HG03097 (cell line): ENCODE results near the gene AZIN2.
"Not testable (repeated sequence)": the region's sequence is repeated elsewhere in the genome, so short reads cannot be mapped to it uniquely, and the experiment has no call there.

Experiments used
- ATAC-seq: cut with Tn5 transposase; IDR thresholded peaks from one replicate; pipeline ENCODE4 v1.9.1; 2021; ENCODE audit not compliant: unreplicated experiment, low FRiP score

The AZIN2 gene

DNA sequence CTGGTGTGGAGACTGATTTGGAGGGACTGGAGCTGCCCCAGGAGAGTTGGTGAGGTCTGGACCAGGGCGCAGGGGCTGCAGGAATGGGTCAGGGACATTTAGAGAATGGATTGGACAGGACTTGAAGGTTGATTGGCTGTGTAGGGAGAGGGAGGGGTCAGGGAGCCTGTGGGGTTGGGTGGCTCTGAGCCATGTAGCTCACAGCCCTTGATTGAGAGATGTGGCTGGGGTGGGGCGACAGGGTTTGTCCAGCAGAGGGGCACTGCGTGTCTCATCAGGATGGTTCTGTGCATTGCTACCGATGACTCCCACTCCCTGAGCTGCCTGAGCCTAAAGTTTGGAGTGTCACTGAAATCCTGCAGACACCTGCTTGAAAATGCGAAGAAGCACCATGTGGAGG is 12.1 kb downstream of the AZIN2 start:
- no peak for ATAC-seq

DNA sequence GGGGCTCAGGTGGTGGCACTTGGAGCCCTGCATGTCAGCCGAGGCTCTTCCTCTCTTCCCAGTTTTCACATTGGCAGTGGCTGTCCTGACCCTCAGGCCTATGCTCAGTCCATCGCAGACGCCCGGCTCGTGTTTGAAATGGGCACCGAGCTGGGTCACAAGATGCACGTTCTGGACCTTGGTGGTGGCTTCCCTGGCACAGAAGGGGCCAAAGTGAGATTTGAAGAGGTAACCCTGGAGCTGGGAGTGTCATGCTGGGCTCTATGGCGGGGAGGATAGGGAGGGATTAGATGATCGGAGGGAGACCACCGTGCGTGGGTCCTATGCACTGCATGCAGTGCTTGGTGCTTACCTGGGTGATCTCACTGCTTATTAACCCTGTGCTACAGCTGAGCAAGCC is 13.5 kb downstream of the AZIN2 start:
- ATAC-seq: no peak

DNA sequence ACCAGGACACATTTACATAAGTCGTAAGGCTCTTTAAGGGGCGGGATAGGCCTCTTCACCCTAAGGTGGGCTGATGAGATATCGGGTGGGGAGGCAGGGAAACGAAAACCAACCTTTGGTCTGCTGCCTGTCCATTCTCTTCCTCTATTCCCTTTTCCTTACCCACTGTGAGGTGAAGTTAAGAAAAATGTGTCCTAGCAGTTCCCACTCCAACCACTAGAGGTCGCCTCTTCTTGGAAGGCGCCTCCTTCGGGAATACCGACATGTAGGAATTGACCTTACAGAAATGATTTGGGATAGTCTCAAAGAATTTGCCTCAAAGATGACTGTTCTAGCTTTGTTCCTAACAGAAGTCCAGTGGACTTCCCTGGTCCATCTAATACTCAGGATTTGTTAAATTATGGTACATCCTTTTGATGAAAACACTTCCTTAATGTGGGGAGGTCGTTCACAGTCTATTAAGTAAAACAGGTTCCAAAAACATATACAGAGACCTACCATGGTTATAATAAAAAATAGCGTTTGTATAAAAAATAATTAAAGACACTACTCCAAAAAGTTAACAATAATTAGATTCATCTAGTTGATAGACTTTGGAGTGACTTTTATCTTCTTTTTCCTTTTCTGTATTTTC is 14.1 kb downstream of the AZIN2 start:
- ATAC-seq: no peak

DNA sequence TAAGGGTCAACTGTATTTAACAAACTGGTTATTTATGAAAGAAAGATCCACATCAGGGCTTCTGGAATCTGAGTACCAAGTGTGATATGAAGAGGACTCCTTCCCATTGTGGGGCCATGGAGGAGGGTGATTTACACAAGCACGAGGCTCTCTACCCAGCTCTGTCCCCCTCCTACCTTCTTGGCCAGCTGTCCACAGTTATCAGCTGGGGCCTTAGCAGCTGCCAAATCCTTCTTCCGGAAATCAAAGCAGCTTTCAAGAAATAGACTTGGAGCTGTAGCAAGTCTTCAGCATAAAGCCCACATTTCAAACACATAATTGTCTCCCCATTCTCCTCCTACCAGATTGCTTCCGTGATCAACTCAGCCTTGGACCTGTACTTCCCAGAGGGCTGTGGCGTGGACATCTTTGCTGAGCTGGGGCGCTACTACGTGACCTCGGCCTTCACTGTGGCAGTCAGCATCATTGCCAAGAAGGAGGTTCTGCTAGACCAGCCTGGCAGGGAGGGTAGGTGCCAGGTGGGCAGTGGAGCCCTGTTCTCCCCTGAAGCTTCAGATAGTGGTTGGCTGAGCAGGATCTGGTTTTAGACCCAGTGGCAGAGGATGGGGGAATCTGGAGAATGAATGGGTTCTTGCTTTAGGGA is 15.5 kb downstream of the AZIN2 start:
- ATAC-seq: no peak

DNA sequence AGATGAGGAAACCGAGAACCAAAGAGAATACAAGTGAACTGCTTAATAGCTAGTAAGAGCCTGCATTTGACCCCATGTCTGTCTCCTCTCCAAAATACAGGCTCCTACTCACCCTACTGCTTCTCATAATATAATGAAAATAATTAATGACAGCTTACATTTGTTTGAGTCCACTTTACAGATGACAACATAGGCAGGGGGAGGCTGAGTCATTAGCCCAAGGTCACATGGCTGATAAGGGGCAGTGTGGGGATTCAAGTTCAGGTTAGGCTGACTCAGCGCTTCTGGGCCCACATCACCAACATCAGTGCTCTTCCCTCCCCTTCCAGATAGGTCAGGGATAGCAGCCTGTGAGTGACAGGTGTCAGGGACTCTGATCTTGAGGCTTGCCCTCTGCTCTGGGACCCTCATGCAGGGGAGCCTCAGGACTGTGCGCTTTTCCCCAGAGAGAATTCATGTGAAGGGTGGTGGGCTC is 16.2 kb downstream of the AZIN2 start:
- no peak for ATAC-seq

DNA sequence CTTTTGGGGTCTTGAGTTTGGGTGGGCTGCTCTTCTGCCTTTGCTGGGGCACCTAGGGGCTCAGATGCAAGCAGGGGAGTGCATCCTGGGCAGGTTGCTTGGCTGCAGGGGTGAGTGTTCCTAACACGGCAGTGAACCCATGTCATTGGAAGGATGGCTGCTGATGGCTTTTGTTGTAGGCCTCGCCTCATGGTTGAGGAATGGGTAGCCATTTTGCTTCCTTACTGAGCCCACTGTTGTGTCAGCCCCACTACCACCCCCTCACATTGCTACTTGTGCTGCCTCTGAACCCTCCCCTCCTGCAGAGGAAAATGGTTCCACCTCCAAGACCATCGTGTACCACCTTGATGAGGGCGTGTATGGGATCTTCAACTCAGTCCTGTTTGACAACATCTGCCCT is 16.8 kb downstream of the AZIN2 start:
- no peak for ATAC-seq

GRCh38 chr1:33098371-33098770 is 17.4 kb downstream of the AZIN2 start:
- ATAC-seq: no peak

DNA sequence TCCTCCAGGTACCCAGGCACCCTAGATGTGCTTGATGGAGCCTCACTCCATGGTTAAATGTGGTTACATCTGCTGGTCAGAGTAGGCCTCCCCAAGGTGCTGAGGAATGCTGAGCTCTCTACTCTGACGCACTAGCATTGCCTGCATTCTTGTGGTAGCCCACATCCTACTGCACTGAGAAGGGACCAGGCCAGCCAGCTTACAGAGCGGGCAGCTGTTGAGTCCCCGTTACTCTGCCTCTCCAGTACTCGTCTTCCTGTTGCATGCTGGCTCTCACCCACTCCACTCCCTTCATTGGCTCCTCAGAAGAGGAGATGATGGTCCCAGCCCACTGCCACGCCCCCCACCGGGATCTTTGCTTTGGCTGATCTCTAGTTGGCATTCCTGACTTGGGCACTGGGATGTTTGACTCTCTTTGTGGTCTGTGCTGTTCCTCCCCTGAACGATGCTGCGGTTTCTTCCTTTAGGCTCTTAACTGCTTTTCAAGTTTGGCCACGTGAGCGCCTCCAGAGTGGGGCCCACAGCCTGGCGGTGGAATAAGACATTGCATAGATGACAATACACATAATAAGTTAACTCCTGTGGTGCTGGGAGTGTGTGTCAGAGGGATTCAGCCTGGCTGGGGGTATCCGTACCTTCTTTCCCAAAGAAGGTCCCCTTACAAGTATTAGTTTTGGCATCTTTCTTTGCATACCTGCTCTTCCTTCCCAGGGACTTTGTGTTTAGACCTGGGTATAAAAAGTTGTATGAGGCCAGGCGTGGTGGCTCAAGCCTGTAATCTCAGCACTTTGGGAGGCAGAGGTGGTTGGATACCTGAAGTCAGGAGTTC is 18.6 kb downstream of the AZIN2 start:
- peak; percentile 89 for ATAC-seq

- not testable (repeated sequence) for ATAC-seq
Observed at GRCh38 chr1:33100119-33100415, 19.1 kb downstream of the AZIN2 start.

- no peak for ATAC-seq
Observed at GRCh38 chr1:33110477-33110876, 29.5 kb downstream of the AZIN2 start.

DNA sequence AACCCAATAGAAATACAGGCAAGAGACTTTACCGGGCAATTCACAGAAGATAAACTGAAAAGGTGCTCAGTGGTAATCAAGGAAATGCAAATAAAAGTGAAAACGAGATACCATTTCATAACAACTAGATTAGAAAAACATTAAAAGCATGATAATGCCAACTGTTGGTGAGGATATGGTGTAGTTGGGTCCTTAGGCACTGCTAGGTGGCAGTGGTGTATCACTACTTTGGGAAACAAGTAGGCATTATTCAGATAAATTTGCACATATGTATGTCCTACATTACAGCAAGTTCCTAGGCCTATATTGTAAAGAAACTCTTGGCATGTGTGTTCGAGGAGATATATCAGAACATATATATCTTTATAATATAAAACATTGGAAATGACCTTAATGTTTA is 31.0 kb downstream of the AZIN2 start:
- ATAC-seq: no peak

DNA sequence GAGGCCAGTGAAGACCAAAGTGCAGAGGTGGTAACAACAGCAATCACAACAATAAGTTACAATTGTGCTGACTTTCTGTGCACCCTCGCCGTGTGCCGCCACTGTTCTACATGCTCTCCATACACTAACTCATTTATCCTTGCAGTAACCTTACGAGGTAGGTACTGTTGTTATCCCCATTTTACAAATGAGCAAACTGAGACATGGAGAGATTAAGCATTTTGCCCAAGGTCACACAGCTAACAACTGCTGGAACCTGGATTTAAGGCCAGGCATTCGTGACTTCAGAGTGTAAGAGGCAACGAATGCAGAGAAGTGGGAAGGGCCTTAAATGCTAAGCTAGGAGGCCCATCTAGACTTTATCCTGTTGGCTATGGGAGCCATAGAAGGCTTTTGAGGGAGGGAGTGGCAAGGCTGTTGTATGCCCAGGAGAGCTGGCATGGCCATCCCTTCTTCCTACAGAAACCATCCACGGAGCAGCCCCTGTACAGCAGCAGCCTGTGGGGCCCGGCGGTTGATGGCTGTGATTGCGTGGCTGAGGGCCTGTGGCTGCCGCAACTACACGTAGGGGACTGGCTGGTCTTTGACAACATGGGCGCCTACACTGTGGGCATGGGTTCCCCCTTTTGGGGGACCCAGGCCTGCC is 36.6 kb downstream of the AZIN2 start:
- ATAC-seq: no peak

DNA sequence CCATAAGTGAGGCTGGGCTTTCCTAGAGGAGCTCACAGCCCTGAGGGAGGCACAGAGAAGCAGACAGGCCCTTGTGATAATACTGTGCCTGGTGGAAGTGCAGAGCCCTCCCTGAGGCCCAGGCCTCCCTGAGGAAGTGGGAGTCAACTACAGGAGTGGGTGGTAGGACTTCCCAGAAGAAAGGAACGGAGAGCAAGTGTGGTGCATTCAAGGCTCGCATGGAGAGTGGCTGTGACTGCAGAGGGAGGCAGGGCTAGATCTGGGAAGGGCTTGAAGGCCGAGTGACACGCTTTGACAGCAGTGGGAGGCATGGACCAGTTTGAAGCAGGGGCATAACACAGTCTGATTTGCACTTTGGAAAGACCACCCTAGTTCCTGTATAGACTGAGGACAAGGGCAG is 37.3 kb downstream of the AZIN2 start:
- ATAC-seq: no peak

- no peak for ATAC-seq
Observed at GRCh38 chr1:33119050-33119449, 38.1 kb downstream of the AZIN2 start.

- no peak for ATAC-seq
Observed at GRCh38 chr1:33119532-33120217, 38.7 kb downstream of the AZIN2 start.

DNA sequence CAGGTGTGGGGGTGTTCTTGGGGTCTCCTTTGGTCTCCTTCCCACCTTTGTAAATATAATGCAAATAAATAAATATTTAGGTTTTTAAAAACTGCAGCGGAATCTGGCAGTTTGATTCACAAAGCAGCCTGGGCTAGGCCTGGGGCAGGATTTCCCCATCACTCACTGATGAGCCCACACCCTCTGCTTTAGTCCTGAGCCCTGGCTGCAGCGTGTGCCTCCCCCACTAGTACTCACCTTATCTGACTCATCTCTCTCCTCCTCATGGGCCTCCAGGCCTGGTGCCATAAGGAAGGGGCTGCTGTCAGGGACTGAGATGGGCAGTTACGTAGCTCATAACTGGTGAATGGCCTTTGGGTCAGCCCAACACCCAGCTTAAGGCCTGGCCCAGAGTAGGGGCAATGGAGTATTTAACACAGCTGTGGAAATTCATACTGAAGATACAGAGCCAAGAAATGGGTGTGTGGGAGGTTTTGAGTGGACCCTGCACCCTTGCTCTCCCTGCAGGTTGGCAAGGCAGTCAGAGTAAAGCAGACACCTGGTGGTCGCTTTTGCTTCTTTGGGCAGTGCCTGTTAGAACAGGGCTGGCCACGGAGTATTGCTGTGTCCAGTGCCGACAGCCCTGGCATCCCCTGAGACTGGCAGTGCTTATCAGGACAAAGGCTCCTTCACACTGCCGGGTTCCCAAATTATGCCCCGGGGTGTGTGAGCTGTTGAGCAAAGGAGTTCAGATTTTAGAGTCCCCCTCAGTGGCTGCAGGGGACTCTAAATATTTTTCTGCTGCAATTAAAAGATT is 39.7 kb downstream of the AZIN2 start:
- no peak for ATAC-seq

- no peak for ATAC-seq
Observed at GRCh38 chr1:33121728-33122127, 40.8 kb downstream of the AZIN2 start.

- no peak for ATAC-seq
Observed at GRCh38 chr1:33122483-33123178, 41.7 kb downstream of the AZIN2 start.

DNA sequence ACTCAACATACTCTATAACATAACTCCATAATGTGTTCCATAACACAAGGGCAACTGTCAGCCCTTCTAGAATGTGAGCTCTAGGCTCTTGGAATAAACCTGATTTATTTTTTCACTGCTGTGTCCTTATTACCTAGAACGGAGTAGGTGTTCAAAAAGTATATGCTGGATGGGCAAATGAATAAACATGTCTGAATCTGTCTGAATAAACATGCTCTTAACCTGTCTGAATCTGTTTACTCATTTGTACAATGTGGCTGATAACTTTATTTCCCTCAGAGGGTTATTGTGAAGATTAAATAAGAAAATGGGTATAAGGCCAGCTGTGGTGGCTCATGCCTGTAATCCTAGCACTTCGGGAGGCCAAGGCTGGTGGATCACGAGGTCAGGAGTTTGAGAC is 42.3 kb downstream of the AZIN2 start:
- no peak for ATAC-seq
